Uterus (tissue), 2 donors: ENCODE results near the gene CKAP5.

ENCODE experiments used
- CTCF ChIP-seq, 4 experiments: fragments of 200-600 bp in 2 of 4; fragments of 450-650 bp in 2 of 4; sonication (generic) in 2 of 4; IDR thresholded peaks; one replicate each; pipeline ENCODE4 v1.5.1; 2016 to 2019; ENCODE audit warnings: antibody characterized with exemption in 4 of 4, mild to moderate bottlenecking in 2 of 4, moderate library complexity in 1 of 4
- POLR2A ChIP-seq, 2 donors: fragments of 450-650 bp; IDR thresholded peaks; one replicate each; pipeline ENCODE4 v1.6.1; 2016; ENCODE audit warnings: antibody characterized with exemption in 2 of 2, mild to moderate bottlenecking in 1 of 2, moderate library complexity in 1 of 2

- no peak for TF ChIP-seq CTCF (IDR thresholded peaks at IDR 0.05)
- no peak for TF ChIP-seq POLR2A (IDR thresholded peaks at IDR 0.05)
These were observed 152.5 kb downstream of the CKAP5 start for GRCh38 chr11:46693597-46694012.
